ENCODE data around the gene ERC2.

The ERC2 gene

GRCh38 chr3:56173601-56174000 is 294.7 kb downstream of the ERC2 start:
- no peak for DNase-seq

GRCh38 chr3:56164436-56164835 is 303.8 kb downstream of the ERC2 start:
- no peak for DNase-seq

GRCh38 chr3:56157693-56158362 is 310.4 kb downstream of the ERC2 start:
- DNase-seq, result no peak

- DNase-seq, result no peak
These were observed 314.0 kb downstream of the ERC2 start for GRCh38 chr3:56154297-56154696.

GRCh38 chr3:56147354-56147753 is 320.9 kb downstream of the ERC2 start:
- DNase-seq, result no peak

GRCh38 chr3:56145410-56145809 is 322.9 kb downstream of the ERC2 start:
- DNase-seq, result no peak

GRCh38 chr3:56144805-56145204 is 323.5 kb downstream of the ERC2 start:
- no peak for DNase-seq

GRCh38 chr3:56137415-56137814 is 330.9 kb downstream of the ERC2 start:
- DNase-seq, result no peak

- DNase-seq, result no peak
These were observed 331.8 kb downstream of the ERC2 start for GRCh38 chr3:56136514-56136913.

- DNase-seq, result no peak
These were observed 332.3 kb downstream of the ERC2 start for GRCh38 chr3:56135941-56136340.

- no peak for DNase-seq
These were observed 334.8 kb downstream of the ERC2 start for GRCh38 chr3:56133423-56133822.

- DNase-seq, result no peak
These were observed 335.5 kb downstream of the ERC2 start for GRCh38 chr3:56132762-56133161.

- DNase-seq, result peak in 1 of 2 donors; percentile 0
These were observed 336.2 kb downstream of the ERC2 start for GRCh38 chr3:56131974-56132590.

GRCh38 chr3:56130036-56130435 is 338.2 kb downstream of the ERC2 start:
- no peak for DNase-seq

- no peak for DNase-seq
These were observed 341.6 kb downstream of the ERC2 start for GRCh38 chr3:56126632-56127031.

- no peak for DNase-seq
These were observed 342.8 kb downstream of the ERC2 start for GRCh38 chr3:56125358-56126005.

GRCh38 chr3:56124546-56124945 is 343.7 kb downstream of the ERC2 start:
- no peak for DNase-seq

GRCh38 chr3:56123487-56123886 is 344.8 kb downstream of the ERC2 start:
- no peak for DNase-seq

GRCh38 chr3:56122911-56123310 is 345.4 kb downstream of the ERC2 start:
- DNase-seq, result no peak

- DNase-seq, result no peak
These were observed 346.6 kb downstream of the ERC2 start for GRCh38 chr3:56121716-56122115.

GRCh38 chr3:56119575-56120349 is 348.5 kb downstream of the ERC2 start:
- no peak for DNase-seq

GRCh38 chr3:56118968-56119367 is 349.3 kb downstream of the ERC2 start:
- DNase-seq, result no peak

- no peak for DNase-seq
These were observed 352.6 kb downstream of the ERC2 start for GRCh38 chr3:56115698-56116097.

GRCh38 chr3:56115199-56115598 is 353.1 kb downstream of the ERC2 start:
- no peak for DNase-seq

Data from stimulated activated CD4-positive, alpha-beta T cell treated with anti-CD3 and anti-CD28 coated beads, Interleukin-2, amount 100 ng/mL, for 24 hours (primary cell).